GM18861 (cell line): ENCODE measurements around the gene LHPP.

Experiments used
- ATAC-seq: cut with Tn5 transposase; IDR thresholded peaks from one replicate; pipeline ENCODE4 v1.9.1; 2021; ENCODE audit not compliant: unreplicated experiment

LHPP gene

GRCh38 chr10:124518366-124518765 lies 56.7 kb downstream of the LHPP start:
- no peak for ATAC-seq

- ATAC-seq = no peak
Observed at GRCh38 chr10:124520558-124521428, 59.2 kb downstream of the LHPP start.

- ATAC-seq = no peak
Observed at GRCh38 chr10:124521429-124521871, 59.8 kb downstream of the LHPP start.

- no peak for ATAC-seq
Observed at GRCh38 chr10:124522131-124522932, 60.7 kb downstream of the LHPP start.

GRCh38 chr10:124522933-124523871 lies 61.6 kb downstream of the LHPP start:
- ATAC-seq = no peak

GRCh38 chr10:124523901-124524300 lies 62.3 kb downstream of the LHPP start:
- ATAC-seq = no peak

- ATAC-seq = no peak
Observed at GRCh38 chr10:124524991-124525653, 63.5 kb downstream of the LHPP start.

GRCh38 chr10:124525751-124526600 lies 64.4 kb downstream of the LHPP start:
- ATAC-seq = no peak

- no peak for ATAC-seq
Observed at GRCh38 chr10:124526621-124527267, 65.1 kb downstream of the LHPP start.

- no peak for ATAC-seq
Observed at GRCh38 chr10:124527874-124528395, 66.3 kb downstream of the LHPP start.

- ATAC-seq = no peak
Observed at GRCh38 chr10:124529661-124530214, 68.1 kb downstream of the LHPP start.

GRCh38 chr10:124530215-124530665 lies 68.6 kb downstream of the LHPP start:
- ATAC-seq = peak; percentile 74

- no peak for ATAC-seq
Observed at GRCh38 chr10:124530816-124531215, 69.2 kb downstream of the LHPP start.

- ATAC-seq = no peak
Observed at GRCh38 chr10:124532106-124532641, 70.6 kb downstream of the LHPP start.

- ATAC-seq = no peak
Observed at GRCh38 chr10:124532788-124533187, 71.2 kb downstream of the LHPP start.

- no peak for ATAC-seq
Observed at GRCh38 chr10:124533266-124533665, 71.6 kb downstream of the LHPP start.

GRCh38 chr10:124534231-124534798 lies 72.7 kb downstream of the LHPP start:
- ATAC-seq = no peak
